ENCODE measurements around the gene PXDN.

Gene PXDN

DNA sequence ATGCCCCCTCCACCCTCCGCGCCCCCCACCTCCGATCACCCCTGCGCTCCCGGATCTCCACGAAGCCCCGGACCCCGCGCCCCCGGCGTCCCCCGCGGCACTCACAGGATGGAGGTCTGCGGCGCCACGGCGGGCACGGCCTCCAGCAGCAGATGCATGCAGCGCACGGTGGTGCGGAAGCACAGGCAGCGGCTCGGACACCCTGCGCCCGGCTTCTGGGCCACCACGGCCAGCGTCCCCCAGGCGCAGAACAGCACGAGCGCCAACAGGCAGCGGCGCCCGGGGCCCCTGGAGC lies 217 bp downstream of the PXDN start:
- H3K4me3 ChIP-seq (ENCODE audit: control insufficient read depth, low read depth, low read length) = peak overlapping the region; percentile 70
- DNase-seq (ENCODE audit: low read depth) = no peak

DNA sequence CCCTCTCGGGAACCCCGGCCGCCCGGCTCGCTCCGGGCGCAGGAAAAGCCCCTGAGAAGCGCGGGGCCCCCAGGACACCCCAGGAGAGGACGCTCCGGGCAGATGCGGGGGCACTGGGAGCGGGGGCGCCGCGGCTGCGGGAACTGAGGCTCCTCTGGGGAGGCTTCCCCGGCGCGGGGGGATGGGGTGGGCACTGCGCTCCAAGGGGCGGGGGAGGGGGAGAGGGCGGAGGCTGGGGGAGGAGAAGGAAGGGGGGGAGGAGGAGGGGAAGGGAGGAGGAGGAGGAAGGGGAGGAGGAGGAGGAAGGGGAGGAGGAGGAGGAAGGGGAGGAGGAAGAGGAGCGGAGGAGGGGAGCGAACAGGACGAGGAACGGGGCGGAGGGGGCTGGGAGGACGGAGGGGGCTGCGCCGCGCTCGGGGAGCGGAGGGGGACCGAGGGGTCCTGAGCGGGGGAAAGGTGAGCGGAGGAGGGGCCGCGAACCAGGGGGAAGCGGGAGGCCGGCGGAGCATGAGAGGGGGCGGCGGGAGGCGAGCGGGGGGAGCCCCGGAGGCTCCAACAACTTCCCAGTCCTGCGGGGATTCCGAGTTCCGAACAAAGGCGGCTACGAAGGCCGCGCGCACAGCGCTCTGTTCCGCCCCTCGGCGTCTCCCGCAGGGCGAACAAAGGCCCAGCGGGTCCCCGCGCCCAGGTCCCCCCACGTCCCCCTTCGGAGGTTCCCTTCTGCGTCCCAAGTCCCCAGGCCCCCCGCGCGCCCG lies 742 bp downstream of the PXDN start:
- H3K4me3 ChIP-seq (ENCODE audit: control insufficient read depth, low read depth, low read length) = peak overlapping the region; percentile 70
- TF ChIP-seq, protein P1, sequence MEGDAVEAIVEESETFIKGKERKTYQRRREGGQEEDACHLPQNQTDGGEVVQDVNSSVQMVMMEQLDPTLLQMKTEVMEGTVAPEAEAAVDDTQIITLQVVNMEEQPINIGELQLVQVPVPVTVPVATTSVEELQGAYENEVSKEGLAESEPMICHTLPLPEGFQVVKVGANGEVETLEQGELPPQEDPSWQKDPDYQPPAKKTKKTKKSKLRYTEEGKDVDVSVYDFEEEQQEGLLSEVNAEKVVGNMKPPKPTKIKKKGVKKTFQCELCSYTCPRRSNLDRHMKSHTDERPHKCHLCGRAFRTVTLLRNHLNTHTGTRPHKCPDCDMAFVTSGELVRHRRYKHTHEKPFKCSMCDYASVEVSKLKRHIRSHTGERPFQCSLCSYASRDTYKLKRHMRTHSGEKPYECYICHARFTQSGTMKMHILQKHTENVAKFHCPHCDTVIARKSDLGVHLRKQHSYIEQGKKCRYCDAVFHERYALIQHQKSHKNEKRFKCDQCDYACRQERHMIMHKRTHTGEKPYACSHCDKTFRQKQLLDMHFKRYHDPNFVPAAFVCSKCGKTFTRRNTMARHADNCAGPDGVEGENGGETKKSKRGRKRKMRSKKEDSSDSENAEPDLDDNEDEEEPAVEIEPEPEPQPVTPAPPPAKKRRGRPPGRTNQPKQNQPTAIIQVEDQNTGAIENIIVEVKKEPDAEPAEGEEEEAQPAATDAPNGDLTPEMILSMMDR (IDR thresholded peaks at IDR 0.05; ENCODE audit: control insufficient read depth, insufficient read depth, low read depth, low read length, missing control alignments) = no peak
- DNase-seq (ENCODE audit: low read depth) = no peak

More for the DNA sequence above, 217 bp downstream of the PXDN start:
- TF ChIP-seq, protein P1 (IDR thresholded peaks at IDR 0.05; ENCODE audit: control insufficient read depth, insufficient read depth, low read depth, low read length, missing control alignments) = no peak

DNA sequence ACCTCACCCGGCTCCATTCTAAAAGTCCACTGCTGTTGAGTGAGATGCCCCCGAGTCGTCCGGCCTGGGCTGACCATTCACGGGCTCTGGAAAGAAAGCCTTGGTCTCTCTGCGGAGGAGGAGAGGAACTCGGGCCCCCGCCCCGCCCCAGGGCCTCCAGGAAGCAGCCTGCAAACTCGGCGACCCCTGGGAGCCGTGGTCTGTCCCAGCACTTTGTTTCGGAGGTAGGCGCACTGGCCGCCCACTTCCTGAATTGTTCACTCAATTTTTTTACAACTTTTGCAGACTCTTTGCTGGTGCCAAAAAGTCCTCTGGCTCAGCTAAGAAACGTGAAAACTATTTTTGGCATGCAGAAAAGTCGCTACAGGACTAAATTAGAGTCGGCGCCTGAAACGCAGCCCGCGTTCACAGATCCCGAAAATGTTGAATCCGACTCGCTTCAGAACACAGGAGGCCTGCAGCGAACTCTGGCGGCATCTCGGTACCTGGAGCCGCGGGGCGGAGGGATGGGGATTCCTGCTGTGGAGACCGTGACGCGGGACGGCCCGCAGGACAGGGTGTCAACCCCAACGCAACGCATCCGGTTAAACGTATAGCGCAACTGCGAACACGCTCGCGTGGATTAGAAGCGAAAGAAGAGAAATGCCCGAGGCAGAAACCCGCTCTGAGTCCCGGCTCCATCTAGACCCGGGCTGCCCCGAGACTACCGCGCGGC lies 1.5 kb downstream of the PXDN start:
- H3K4me3 ChIP-seq (ENCODE audit: control insufficient read depth, low read depth, low read length) = peak overlapping the region; percentile 70
- TF ChIP-seq, protein P1 (IDR thresholded peaks at IDR 0.05; ENCODE audit: control insufficient read depth, insufficient read depth, low read depth, low read length, missing control alignments) = peak; percentile 70
- no peak for DNase-seq (ENCODE audit: low read depth)

DNA sequence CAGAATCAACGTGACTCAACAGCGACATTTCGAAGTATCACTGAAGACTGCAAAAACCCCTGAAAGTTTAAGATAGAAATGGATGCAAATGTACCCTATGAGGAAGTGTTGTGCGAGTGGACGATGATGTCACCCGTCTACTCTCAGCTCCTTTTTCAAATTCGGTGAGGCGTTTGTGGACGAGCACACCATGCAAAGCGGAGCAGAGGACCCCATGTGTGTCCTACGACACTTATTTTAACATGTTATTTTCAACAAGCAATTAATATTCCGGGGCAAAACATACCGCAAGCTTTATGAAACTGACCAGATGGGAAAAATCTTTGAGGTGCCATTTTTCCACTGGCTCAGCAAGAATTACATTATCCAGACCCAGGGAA lies 2.0 kb downstream of the PXDN start:
- DNase-seq (ENCODE audit: low read depth) = no peak
- H3K4me3 ChIP-seq (ENCODE audit: control insufficient read depth, low read depth, low read length) = peak overlapping the region; percentile 70
- TF ChIP-seq, protein P1 (IDR thresholded peaks at IDR 0.05; ENCODE audit: control insufficient read depth, insufficient read depth, low read depth, low read length, missing control alignments) = no peak

DNA sequence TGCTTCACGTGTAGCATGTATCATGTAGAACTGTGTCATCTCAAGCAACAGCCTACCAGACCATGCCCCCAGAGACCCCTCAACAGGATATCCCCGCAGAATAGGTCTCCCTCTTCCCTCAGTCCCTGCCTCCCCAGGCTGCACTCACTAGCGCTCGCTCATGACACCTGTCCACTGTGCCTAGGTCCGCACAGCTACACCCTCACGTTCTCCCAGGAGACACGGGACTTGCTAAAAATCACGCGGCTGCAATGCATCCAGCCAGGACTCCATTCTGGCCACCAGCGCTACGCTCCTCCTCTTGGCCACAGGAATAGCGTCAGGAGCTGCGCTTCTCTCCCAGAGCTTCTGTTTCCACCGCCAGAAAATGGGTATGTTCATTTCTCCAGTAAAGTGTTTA lies 2.5 kb downstream of the PXDN start:
- TF ChIP-seq, protein P1 (IDR thresholded peaks at IDR 0.05; ENCODE audit: control insufficient read depth, insufficient read depth, low read depth, low read length, missing control alignments) = no peak
- H3K4me3 ChIP-seq (ENCODE audit: control insufficient read depth, low read depth, low read length) = no peak overlapping the region; the same call in 1 of the 2 replicates
- no peak for DNase-seq (ENCODE audit: low read depth)

DNA sequence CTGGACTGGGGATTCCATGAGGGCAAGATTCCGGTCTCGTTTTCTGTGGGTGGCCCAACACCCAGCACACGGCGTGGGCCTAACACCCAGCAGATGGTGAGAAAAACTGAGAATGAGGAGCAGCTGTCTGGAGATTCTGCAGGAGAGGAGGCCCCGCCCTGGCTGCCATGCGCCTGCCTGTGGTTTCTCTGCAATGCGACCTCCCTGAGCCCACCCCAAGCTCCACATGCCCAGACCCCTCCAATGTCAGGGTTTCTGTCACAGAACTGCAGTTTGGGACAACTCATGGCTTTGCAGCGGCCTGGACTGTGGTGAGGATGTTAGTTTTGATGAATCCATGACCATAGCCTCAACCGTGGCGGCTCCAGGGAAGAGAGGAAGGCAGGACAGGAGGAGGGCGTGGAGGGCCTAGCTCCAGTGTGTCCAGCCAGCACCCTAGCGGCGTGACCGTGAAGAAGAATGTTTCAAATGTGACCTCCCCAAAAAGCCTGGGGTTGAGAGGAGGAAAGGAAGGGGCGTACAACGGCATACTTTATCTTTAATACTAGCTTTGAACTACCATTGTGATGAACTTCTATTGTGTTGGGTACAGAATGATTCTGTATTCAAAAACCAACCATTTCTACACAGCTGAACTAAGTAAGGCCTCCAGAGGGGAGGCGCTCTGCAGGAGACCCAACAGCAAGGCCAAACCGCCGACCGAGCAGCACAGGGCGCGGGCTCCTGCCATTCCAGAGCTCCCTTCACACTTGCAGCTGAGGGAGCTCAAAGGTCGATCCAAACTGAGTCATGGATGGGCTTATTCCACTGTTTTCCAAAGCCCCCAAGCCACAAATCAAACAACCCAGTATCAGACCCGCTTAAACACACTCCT lies 3.4 kb downstream of the PXDN start:
- no peak for DNase-seq (ENCODE audit: low read depth)
- H3K4me3 ChIP-seq (ENCODE audit: control insufficient read depth, low read depth, low read length) = no peak overlapping the region
- TF ChIP-seq, protein P1 (IDR thresholded peaks at IDR 0.05; ENCODE audit: control insufficient read depth, insufficient read depth, low read depth, low read length, missing control alignments) = no peak
